CD4-positive, alpha-beta T cell treated with Interleukin-4 for 1 hour (primary cell): Measurements from ENCODE around the gene NLRP6.
A peak's percentile ranks its signal among the peaks of the same experiment; 100 is the strongest.
"Not testable (repeated sequence)": the region's sequence is repeated elsewhere in the genome, so short reads cannot be mapped to it uniquely, and the experiment has no call there.

Source experiments
- DNase-seq, 2 donors: peaks; one replicate each; pipeline ENCODE4 v3.0.0-alpha.2; 2020 to 2022

NLRP6 gene

DNA sequence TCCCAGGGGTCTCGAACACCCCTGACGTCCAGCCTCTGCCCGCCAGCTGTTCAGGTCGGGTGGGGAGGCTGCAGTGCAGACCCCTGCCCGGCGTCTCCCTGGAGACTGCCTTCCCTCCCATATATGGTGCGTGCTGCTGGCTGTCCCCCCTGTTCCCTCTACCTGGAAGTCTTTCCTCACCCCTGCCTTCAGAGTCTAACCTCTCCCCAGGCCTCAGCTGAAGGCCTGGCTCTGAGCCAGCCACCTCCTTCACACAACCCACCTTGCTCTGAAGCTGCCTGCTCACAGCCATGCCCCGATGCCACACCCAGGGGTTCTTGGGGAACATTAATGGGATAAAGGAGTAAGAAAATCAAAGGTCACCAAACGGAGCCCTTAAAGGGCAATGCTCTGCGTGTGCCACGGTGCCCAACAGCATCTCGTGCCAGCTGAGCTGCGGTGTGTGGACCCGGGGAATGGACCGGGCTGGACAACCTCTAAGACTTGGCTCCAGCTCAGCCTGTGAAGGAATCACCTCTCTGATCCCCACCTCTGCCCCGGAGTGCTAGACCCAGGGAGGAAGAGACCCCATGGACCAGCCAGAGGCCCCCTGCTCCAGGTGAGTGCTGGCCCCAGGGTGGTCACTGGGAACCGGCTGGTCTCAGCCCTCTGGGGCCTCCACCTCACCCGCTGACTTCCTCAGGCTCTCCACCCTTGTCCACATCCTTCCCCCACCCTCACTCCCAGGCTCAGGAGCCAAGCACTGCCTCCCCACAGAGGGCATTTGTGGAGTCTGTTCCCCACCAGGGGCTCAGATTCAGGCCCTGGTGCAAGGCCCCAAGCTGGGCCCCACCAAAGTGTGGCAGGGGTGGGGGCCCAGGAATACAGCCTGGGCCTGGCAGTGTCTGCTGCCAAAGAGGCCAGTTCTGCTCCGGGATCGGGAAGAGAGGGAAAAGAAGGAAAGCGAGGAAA lies at the start of gene NLRP6:
Gene NLRP6, plus strand, starts transcription at position 407 of the 951 bp plus-strand sequence. Its CDS starts 163 bp downstream, at position 570.
- DNase-seq: peak in 1 of 2 donors; percentile 13

- no peak for DNase-seq
Observed at GRCh38 chr11:230431-230830, 47.8 kb upstream of the NLRP6 start.

DNA sequence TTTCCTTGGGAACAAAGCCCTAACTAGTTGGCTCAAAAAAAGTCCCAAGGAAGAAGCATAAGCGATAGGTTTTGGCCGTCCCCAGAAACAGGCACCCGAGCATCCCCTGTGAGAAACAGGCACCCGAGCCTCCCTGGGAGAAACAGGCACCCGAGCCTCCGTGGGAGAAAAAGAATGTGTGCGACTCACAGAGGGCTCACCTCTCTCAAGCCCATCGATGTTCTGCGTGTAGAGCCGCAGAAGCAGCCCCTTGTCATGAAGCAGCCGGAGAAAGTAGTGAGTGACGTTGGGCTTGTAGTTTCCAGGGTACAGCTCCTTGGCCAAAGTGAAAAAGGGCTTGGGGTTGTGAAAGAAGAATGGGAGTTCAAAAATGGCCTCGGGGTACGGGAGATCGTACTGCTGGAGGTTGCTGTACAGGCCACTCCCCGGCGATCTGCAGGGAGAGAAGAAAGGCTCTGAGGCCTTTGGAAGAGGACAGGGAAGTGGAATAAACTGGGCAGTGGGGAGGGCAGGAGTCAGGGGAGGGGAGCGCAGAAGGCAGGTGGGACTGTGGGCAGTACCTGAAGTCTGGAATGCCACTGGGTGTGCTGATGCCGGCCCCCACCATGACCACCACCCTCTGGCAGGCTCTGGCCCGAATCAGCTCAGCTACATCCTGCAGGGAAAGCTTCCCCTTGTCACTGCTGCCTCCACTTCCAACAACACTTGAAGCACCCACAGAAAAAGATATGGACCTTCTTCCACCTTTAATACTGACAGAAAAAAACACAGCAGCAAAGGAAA lies 45.2 kb upstream of the NLRP6 start:
- DNase-seq: no peak

DNA sequence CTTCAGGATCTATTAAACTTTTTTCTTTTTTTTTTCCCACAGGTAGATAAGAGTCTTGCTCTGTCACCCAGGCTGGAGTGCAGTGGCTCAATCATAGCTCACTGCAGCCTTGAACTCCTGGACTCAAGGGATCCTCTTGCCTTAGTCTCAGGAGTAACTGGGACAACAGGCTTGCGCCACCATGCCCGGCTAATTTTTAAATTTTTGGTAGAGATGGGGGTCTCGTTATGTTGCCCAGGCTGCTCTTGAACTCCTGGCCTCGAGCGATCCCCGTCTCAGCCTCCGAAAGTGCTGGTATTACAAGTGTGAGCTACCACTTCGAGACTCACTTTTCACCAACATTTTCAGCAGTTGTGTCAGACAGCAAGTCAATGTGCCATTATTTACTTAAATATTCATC lies 43.0 kb upstream of the NLRP6 start:
- no peak for DNase-seq

DNA sequence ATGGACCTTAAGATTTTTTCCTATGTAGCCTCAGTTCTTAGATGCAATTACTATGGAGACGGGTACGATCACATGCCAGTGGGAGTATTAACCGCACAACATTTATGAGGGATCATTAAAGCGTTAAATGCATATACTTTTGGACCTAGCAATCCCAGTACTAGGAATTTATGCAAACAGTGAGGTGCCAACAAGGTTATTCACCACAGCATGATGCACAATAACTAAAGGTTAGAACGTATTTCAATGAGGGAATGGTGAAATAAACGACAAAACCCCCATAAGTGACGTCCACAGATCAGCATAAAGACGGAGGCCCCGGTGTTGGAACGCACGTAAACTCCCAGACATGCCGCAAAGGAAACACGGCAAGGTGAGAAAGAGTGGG lies 42.6 kb upstream of the NLRP6 start:
- DNase-seq: peak in 1 of 2 donors; percentile 66

GRCh38 chr11:235997-236773 lies 42.0 kb upstream of the NLRP6 start, which contains the start of gene SIRT3:
TSS of gene SIRT3 (minus strand) at chr11:236342. CDS start at chr11:236328, 14 bp downstream.
- DNase-seq: peak; percentile 90 to 91

DNA sequence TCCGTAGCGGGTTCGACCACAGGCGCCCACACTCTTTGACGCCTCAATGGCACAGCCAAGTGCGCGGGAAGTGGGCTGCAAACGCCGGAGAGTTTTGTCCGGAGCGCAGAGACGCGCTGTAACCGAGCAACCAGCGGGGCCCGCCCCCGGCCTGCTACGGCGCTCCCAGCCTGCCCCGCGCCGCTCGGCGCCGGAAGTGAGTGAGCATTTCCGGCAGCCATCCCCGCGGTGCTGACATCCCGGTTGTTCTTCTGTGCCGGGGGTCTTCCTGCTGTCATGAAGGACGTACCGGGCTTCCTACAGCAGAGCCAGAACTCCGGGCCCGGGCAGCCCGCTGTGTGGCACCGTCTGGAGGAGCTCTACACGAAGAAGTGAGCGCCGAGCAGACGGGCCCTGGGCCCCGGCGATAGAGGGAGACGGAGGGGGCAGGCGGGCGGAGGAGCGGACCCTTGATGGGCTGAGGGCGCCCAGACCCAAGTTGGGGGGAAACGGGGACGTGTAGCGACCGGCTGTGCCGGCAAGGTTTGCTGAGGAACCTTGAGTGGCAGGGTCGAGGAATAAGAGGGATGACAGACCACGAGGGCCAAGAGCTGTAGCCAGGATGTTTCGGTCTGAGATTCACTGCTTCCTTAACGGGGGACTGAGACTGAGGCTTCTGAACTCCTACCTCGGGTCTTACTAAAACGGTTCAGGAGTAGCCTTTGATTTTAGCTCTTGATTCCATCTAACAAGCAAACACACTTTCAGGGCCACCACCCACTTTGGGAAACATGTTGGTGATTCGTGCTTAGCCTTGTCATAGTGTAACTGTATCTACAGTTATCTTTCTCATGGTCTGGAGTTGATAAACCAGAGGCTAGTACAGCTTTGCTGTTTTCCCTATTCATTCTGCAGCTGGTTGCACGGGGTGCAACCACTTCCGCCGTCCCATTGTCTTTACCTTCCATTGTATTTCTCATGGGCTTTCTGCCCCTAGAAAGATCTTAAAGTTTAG lies 41.1 kb upstream of the NLRP6 start, which contains the start of gene PSMD13:
Gene PSMD13, plus strand, starts transcription at position 203 of the 994 bp plus-strand sequence. Its CDS starts 74 bp downstream, at position 277.
- peak; percentile 87 to 88 for DNase-seq

GRCh38 chr11:238346-238745 lies 39.9 kb upstream of the NLRP6 start:
- not testable (repeated sequence) for DNase-seq

DNA sequence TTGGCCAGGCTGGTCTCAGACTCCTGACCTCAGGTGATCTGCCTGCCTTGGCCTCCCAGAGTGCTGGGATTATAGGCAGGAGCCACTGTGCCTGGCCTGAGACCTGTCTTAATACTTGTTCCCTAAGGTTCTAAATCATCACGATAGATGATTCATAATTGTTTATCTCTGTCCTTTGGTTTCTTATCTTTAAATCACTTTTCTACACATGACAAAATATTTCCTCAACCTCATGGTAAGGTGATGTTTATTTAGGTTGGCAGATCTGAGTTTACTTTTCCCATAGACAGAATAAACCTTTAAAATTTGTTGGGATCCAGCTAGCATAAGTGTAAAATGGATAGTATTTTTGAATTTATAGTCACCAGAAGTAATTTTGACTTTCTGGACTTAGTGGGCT lies 37.9 kb upstream of the NLRP6 start:
- no peak for DNase-seq

GRCh38 chr11:241634-242033 lies 36.6 kb upstream of the NLRP6 start:
- DNase-seq: no peak

DNA sequence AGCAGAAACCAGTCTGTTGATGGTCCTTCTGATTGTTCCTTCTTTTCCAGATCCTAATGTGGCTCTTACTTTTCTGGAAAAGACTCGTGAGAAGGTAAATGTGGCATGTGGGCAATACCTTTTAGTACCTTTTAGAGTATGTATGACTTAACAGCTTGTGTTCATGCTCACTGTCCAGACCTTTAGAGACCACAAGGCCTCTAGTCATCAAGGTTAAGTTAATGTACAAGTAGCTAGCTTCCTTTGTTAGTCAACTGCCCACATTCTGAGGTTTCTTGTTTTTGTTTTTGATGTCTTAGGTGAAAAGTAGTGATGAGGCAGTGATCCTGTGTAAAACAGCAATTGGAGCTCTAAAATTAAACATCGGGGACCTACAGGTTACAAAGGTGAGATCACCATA lies 33.8 kb upstream of the NLRP6 start:
- DNase-seq: no peak

DNA sequence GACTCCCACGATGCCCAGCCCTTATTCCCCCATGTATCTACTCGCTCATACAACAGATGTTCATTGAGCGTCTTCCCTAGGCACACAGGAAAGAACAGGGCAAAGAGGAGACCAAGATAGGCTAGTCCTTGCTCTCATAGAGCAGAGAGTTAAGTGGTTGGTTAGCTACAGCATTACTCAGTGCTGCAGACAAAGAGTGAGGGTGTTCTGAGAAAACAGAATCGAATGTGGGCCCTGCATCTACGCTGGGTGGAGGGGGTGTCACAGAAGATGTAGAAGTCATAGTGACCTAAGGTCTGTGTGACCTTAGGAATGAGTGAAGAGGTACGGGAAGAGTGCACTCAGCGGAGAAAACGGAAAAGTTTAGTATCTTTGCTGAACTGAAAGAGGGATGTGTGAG lies 29.1 kb upstream of the NLRP6 start:
- DNase-seq: no peak

DNA sequence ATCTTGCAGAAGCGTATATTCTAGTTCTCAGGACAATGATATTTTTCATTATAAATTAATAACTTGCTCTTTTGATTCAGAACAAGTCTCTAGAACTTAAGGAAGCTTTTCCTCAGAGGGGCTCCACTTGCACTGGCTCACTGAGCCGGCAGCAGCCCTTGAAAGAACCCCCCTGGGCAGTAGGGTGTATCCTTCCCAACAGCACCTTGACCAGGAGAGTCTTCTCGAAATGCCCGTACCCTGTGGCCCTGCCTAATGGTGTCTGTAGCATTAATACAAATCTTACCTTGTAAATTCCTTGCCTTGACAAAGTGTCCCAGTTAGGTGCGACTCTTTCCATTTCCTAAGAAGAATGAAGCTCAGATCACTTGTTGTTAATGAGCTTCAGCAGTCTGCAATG lies 27.9 kb upstream of the NLRP6 start:
- DNase-seq: no peak

DNA sequence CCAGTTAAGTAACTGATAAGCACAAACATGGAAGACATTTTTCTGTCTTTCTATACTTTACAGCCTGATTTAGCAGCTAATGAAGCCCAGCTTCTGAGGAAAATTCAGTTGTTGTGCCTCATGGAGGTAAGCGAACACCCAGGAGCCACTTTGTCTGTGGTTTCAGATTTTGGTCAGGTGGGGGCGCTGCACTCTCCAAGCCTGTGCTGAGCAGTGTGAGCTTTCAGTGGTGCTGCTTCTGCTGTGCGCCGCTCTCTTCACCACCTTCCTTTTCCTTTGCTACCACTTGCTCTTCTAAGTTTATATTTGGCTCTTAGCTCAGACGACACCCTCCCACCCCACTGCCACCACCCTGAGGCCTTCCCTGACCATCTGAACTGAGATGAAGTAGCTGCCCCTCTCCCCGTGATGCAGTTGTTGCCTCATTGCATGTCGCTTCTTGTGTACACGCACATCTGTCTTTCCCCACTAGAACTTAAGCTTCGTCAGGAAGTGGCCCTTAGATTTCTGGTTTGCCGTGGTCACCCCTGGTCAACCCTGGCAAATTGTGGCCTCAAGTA lies 27.4 kb upstream of the NLRP6 start:
- peak; percentile 82 to 84 for DNase-seq

- DNase-seq: no peak
Observed at GRCh38 chr11:251550-251949, 26.7 kb upstream of the NLRP6 start.

DNA sequence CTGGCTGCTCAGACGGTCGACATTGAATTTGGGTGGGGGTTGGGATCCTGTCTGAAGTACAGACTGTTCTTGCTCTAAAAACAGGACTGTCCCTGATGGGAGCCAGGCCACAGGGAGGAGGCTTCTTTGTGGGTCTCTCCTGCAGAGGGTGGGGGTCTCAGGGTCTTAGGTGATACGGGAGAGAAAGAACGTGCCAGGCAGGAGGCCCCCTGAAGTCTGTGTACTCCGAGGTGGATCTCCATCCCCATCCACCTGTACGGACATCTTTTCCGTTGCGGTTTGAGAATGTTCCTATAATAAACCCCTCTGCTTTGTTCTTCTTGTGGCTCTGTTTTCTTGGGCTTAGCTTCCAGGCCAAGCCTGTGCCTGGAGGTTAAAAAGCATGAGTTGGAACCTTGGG lies 25.5 kb upstream of the NLRP6 start:
- DNase-seq: no peak

GRCh38 chr11:253160-253885 lies 24.9 kb upstream of the NLRP6 start:
- DNase-seq: no peak

- DNase-seq: no peak
Observed at GRCh38 chr11:253886-254270, 24.3 kb upstream of the NLRP6 start.

DNA sequence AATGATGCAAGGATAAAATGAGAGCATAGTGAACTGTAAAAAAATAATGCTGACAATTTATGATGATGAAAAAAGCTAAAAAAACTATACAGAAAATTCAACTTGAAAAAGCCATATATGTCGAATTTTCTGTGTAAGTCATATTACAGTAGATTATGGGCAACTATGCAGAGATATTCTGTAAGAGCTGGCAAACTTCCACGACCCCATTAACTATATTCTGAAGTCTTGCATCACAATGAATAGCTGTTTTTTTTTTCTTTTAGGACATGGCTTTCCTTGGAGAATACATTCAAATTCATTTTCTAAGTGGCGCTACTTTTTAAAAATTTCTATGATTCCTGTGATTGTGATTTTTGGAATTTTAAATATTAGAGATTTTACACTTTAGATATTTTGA lies 23.0 kb upstream of the NLRP6 start:
- DNase-seq: no peak

DNA sequence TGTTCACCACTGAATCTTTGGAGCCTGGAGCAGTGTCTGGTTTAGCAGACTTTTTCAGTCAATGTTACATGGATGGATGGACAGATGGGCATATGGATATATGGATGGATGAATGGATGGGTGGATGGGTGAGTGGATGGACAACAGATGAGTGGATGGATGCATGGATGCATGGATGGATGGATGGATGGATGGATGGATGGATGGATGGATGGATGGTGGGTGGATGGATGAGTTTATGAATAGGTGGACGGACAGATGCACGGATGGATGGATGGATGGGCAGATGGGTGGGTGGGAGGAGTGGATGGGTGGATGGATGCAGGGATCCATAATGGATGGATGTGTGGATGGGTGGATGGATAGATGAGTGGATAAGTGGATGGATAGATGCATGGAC lies 22.4 kb upstream of the NLRP6 start:
- DNase-seq: no peak
